Measurements from ENCODE around the gene TMEM81.

The TMEM81 gene

GRCh38 chr1:205061227-205061626 lies 23.0 kb downstream of the TMEM81 start:
- H3K27ac Mint-ChIP-seq: no peak overlapping the region
- peaks cover 2% of the 10 kb centered on the region for H3K27me3 Mint-ChIP-seq
- no peak for ATAC-seq (ENCODE audit: low read depth)
- peaks cover 2% of the 10 kb centered on the region for H3K4me1 Mint-ChIP-seq
- DNase-seq (ENCODE audit: low spot score in 2 of 2): no peak
- H3K9me3 Mint-ChIP-seq: no peaks in the 10 kb centered on the region
- no peaks in the 10 kb centered on the region for H3K36me3 Mint-ChIP-seq
- H3K4me3 Mint-ChIP-seq: no peak overlapping the region

GRCh38 chr1:205060746-205061145 lies 23.5 kb downstream of the TMEM81 start:
- Mint-ChIP-seq H3K4me1 (peaks cover 2% of the 10 kb centered on the region), H3K27ac (no peak overlapping the region)
- no peak for ATAC-seq (ENCODE audit: low read depth)

GRCh38 chr1:205059660-205060059 lies 24.6 kb downstream of the TMEM81 start:
- Mint-ChIP-seq H3K36me3 (no peaks in the 10 kb centered on the region), H3K27me3 (peaks cover 7% of the 10 kb centered on the region), H3K27ac (no peak overlapping the region), H3K9me3 (no peaks in the 10 kb centered on the region), H3K4me3 (no peak overlapping the region), H3K4me1 (peaks cover 2% of the 10 kb centered on the region)
- ATAC-seq (ENCODE audit: low read depth) (no peak), DNase-seq (ENCODE audit: low spot score in 2 of 2) (no peak)

More at GRCh38 chr1:205060746-205061145, 23.5 kb downstream of the TMEM81 start:
- Mint-ChIP-seq H3K27me3 (peaks cover 4% of the 10 kb centered on the region), H3K9me3 (no peaks in the 10 kb centered on the region), H3K4me3 (no peak overlapping the region), H3K36me3 (no peaks in the 10 kb centered on the region)
- no peak for DNase-seq (ENCODE audit: low spot score in 2 of 2)

- Mint-ChIP-seq H3K4me1 (peaks cover 2% of the 10 kb centered on the region), H3K27ac (no peak overlapping the region), H3K27me3 (peaks cover 7% of the 10 kb centered on the region), H3K4me3 (no peak overlapping the region), H3K36me3 (no peaks in the 10 kb centered on the region), H3K9me3 (no peaks in the 10 kb centered on the region)
- no peak for ATAC-seq (ENCODE audit: low read depth)
- DNase-seq (ENCODE audit: low spot score in 2 of 2): no peak
These were observed 25.4 kb downstream of the TMEM81 start for GRCh38 chr1:205058853-205059252.

GRCh38 chr1:205057808-205058575 lies 26.3 kb downstream of the TMEM81 start:
- H3K9me3 Mint-ChIP-seq: no peaks in the 10 kb centered on the region

GRCh38 chr1:205056956-205057568 lies 27.2 kb downstream of the TMEM81 start:
- ATAC-seq (ENCODE audit: low read depth) (no peak), DNase-seq (ENCODE audit: low spot score in 2 of 2) (no peak)
- Mint-ChIP-seq H3K4me1 (peaks cover 2% of the 10 kb centered on the region), H3K27me3 (peaks cover 7% of the 10 kb centered on the region), H3K27ac (no peak overlapping the region), H3K36me3 (no peaks in the 10 kb centered on the region), H3K4me3 (no peak overlapping the region), H3K9me3 (no peaks in the 10 kb centered on the region)

More at GRCh38 chr1:205057808-205058575, 26.3 kb downstream of the TMEM81 start:
- Mint-ChIP-seq H3K4me3 (no peak overlapping the region), H3K36me3 (no peaks in the 10 kb centered on the region), H3K27ac (no peak overlapping the region), H3K27me3 (peaks cover 7% of the 10 kb centered on the region), H3K4me1 (peaks cover 2% of the 10 kb centered on the region)
- DNase-seq (ENCODE audit: low spot score in 2 of 2) (no peak), ATAC-seq (ENCODE audit: low read depth) (no peak)

- H3K4me1 Mint-ChIP-seq: no peaks in the 10 kb centered on the region
- no peak for DNase-seq (ENCODE audit: low spot score in 2 of 2)
- no peaks in the 10 kb centered on the region for H3K36me3 Mint-ChIP-seq
- H3K27ac Mint-ChIP-seq: no peak overlapping the region
- no peak overlapping the region for H3K4me3 Mint-ChIP-seq
- no peak for ATAC-seq (ENCODE audit: low read depth)
- H3K27me3 Mint-ChIP-seq: peaks cover 8% of the 10 kb centered on the region
- no peaks in the 10 kb centered on the region for H3K9me3 Mint-ChIP-seq
These were observed 28.1 kb downstream of the TMEM81 start for GRCh38 chr1:205056188-205056611.

- no peak for ATAC-seq (ENCODE audit: low read depth)
- H3K9me3 Mint-ChIP-seq: no peaks in the 10 kb centered on the region
- H3K36me3 Mint-ChIP-seq: no peaks in the 10 kb centered on the region
These were observed 30.2 kb downstream of the TMEM81 start for GRCh38 chr1:205054013-205054412.

GRCh38 chr1:205053296-205053695 lies 31.0 kb downstream of the TMEM81 start:
- ATAC-seq (ENCODE audit: low read depth): no peak
- Mint-ChIP-seq H3K36me3 (no peaks in the 10 kb centered on the region), H3K27ac (no peak overlapping the region), H3K27me3 (peaks cover 13% of the 10 kb centered on the region), H3K4me1 (no peaks in the 10 kb centered on the region), H3K4me3 (no peak overlapping the region), H3K9me3 (no peaks in the 10 kb centered on the region)
- DNase-seq (ENCODE audit: low spot score in 2 of 2): no peak

More at GRCh38 chr1:205054013-205054412, 30.2 kb downstream of the TMEM81 start:
- H3K4me1 Mint-ChIP-seq: no peaks in the 10 kb centered on the region
- H3K27ac Mint-ChIP-seq: no peak overlapping the region
- peaks cover 11% of the 10 kb centered on the region for H3K27me3 Mint-ChIP-seq
- DNase-seq (ENCODE audit: low spot score in 2 of 2): no peak
- H3K4me3 Mint-ChIP-seq: no peak overlapping the region

- Mint-ChIP-seq H3K27me3 (peaks cover 14% of the 10 kb centered on the region), H3K9me3 (no peaks in the 10 kb centered on the region), H3K4me1 (no peaks in the 10 kb centered on the region), H3K36me3 (no peaks in the 10 kb centered on the region), H3K27ac (no peak overlapping the region), H3K4me3 (no peak overlapping the region)
- DNase-seq (ENCODE audit: low spot score in 2 of 2) (no peak), ATAC-seq (ENCODE audit: low read depth) (no peak)
These were observed 31.6 kb downstream of the TMEM81 start for GRCh38 chr1:205052690-205053089.

- Mint-ChIP-seq H3K36me3 (no peaks in the 10 kb centered on the region), H3K9me3 (no peaks in the 10 kb centered on the region), H3K27me3 (peaks cover 15% of the 10 kb centered on the region), H3K4me1 (no peaks in the 10 kb centered on the region), H3K4me3 (no peak overlapping the region), H3K27ac (no peak overlapping the region)
- no peak for ATAC-seq (ENCODE audit: low read depth)
- DNase-seq (ENCODE audit: low spot score in 2 of 2): no peak
These were observed 34.8 kb downstream of the TMEM81 start for GRCh38 chr1:205049479-205049878.

- no peaks in the 10 kb centered on the region for H3K4me1 Mint-ChIP-seq
- no peak for ATAC-seq (ENCODE audit: low read depth)
- DNase-seq (ENCODE audit: low spot score in 2 of 2): no peak
- no peak overlapping the region for H3K4me3 Mint-ChIP-seq
- no peaks in the 10 kb centered on the region for H3K36me3 Mint-ChIP-seq
- no peak overlapping the region for H3K27ac Mint-ChIP-seq
- no peaks in the 10 kb centered on the region for H3K9me3 Mint-ChIP-seq
- H3K27me3 Mint-ChIP-seq: peaks cover 22% of the 10 kb centered on the region
These were observed 35.9 kb downstream of the TMEM81 start for GRCh38 chr1:205048382-205048781.

- Mint-ChIP-seq H3K4me1 (no peaks in the 10 kb centered on the region), H3K4me3 (no peak overlapping the region), H3K9me3 (no peaks in the 10 kb centered on the region), H3K36me3 (no peaks in the 10 kb centered on the region), H3K27ac (no peak overlapping the region), H3K27me3 (peaks cover 22% of the 10 kb centered on the region)
- DNase-seq (ENCODE audit: low spot score in 2 of 2) (no peak), ATAC-seq (ENCODE audit: low read depth) (no peak)
These were observed 36.5 kb downstream of the TMEM81 start for GRCh38 chr1:205047764-205048231.

- Mint-ChIP-seq H3K9me3 (no peaks in the 10 kb centered on the region), H3K27me3 (peaks cover 24% of the 10 kb centered on the region), H3K36me3 (no peaks in the 10 kb centered on the region), H3K27ac (no peak overlapping the region), H3K4me3 (no peak overlapping the region), H3K4me1 (no peaks in the 10 kb centered on the region)
- no peak for DNase-seq (ENCODE audit: low spot score in 2 of 2)
- no peak for ATAC-seq (ENCODE audit: low read depth)
These were observed 37.4 kb downstream of the TMEM81 start for GRCh38 chr1:205046870-205047269.

Measured in memory B cell (primary cell).